HepG2 (cell line): Measurements from ENCODE around the gene PRR30. TPM values are rescaled to one million over a fixed set of nuclear protein-coding genes. Genes with fewer than 3 reads are reported as not detected.

Experiments used
- ARID2 ChIP-seq: sonication (generic); formaldehyde crosslinking; IDR thresholded peaks from 2 replicates; pipeline ENCODE4 v1.8.1; 2022; ENCODE audit warnings: mild to moderate bottlenecking, missing genetic modification reagents, borderline replicate concordance
- ATF4 ChIP-seq, 2 experiments: fragments of 450-650 bp in 1 of 2; sonication (generic) in 1 of 2; formaldehyde crosslinking; IDR thresholded peaks; 2 replicates each; pipeline versions ENCODE4 v1.5.0 to v1.8.0; 2020 to 2022; ENCODE audit warnings: mild to moderate bottlenecking in 1 of 2, missing genetic modification reagents in 1 of 2
- CC2D1A ChIP-seq: sonication (generic); formaldehyde crosslinking; IDR thresholded peaks from 2 replicates; pipeline ENCODE4 v1.8.1; 2023; ENCODE audit warnings: mild to moderate bottlenecking, missing genetic modification reagents
- CEBPB ChIP-seq: IDR thresholded peaks from 2 replicates; pipeline ENCODE4 v1.6.1; 2011; ENCODE audit warnings: low read depth, low read length, improper control_type of control experiment, borderline replicate concordance
- CENPT ChIP-seq: sonication (generic); formaldehyde crosslinking; IDR thresholded peaks from 2 replicates; pipeline ENCODE4 v1.8.0; 2022; ENCODE audit warnings: low read depth, mild to moderate bottlenecking, moderate library complexity, missing genetic modification reagents
- GMEB1 ChIP-seq: sonication (generic); formaldehyde crosslinking; IDR thresholded peaks from 2 replicates; pipeline ENCODE4 v1.5.1; 2020; ENCODE audit warnings: missing genetic modification reagents, mild to moderate bottlenecking, borderline replicate concordance
- GZF1 ChIP-seq: sonication (generic); formaldehyde crosslinking; IDR thresholded peaks from 2 replicates; pipeline ENCODE4 v1.5.1; 2020; ENCODE audit warnings: mild to moderate bottlenecking, missing genetic modification reagents
- HIC2 ChIP-seq: sonication (generic); formaldehyde crosslinking; IDR thresholded peaks from 2 replicates; pipeline ENCODE4 v1.9.0; 2022; ENCODE audit warnings: low read depth, missing genetic modification reagents
- HNF1B ChIP-seq: sonication (generic); formaldehyde crosslinking; IDR thresholded peaks from 2 replicates; pipeline ENCODE4 v1.5.1; 2020; ENCODE audit warnings: mild to moderate bottlenecking, moderate library complexity, missing genetic modification reagents
- HNF4G ChIP-seq, 2 experiments: sonication (generic) in 1 of 2; formaldehyde crosslinking in 1 of 2; IDR thresholded peaks; 2 replicates each; pipeline versions ENCODE4 v1.4.0 to v1.6.1; 2011 to 2020; ENCODE audit warnings: borderline replicate concordance in 2 of 2, low read depth in 2 of 2, mild to moderate bottlenecking in 2 of 2, low read length in 1 of 2, missing genetic modification reagents in 1 of 2, moderate library complexity in 1 of 2
- MBD4 ChIP-seq: IDR thresholded peaks from 2 replicates; pipeline ENCODE4 v1.6.1; 2012; ENCODE audit warnings: low read length, inconsistent platforms, borderline replicate concordance
- MTF2 ChIP-seq: sonication (generic); formaldehyde crosslinking; IDR thresholded peaks from 2 replicates; pipeline ENCODE4 v1.5.0; 2020; ENCODE audit warnings: missing genetic modification reagents, borderline replicate concordance
- RORA ChIP-seq: sonication (generic); formaldehyde crosslinking; IDR thresholded peaks from 2 replicates; pipeline ENCODE4 v1.5.0; 2020; ENCODE audit warnings: mild to moderate bottlenecking, missing genetic modification reagents, moderate library complexity
- YEATS2 ChIP-seq: sonication (generic); formaldehyde crosslinking; IDR thresholded peaks from 2 replicates; pipeline ENCODE4 v1.4.0; 2020; ENCODE audit warnings: missing genetic modification reagents, borderline replicate concordance
- ZFP90 ChIP-seq: sonication (generic); formaldehyde crosslinking; IDR thresholded peaks from 2 replicates; pipeline ENCODE4 v1.8.0; 2022; ENCODE audit warnings: missing genetic modification reagents, mild to moderate bottlenecking, inconsistent platforms, borderline replicate concordance
- ZFX ChIP-seq: sonication (generic); formaldehyde crosslinking; IDR thresholded peaks from 2 replicates; pipeline ENCODE4 v1.4.0; 2020; ENCODE audit warnings: mild to moderate bottlenecking, low read depth, missing genetic modification reagents, moderate library complexity
- ZNF34 ChIP-seq: sonication (generic); formaldehyde crosslinking; IDR thresholded peaks from 2 replicates; pipeline ENCODE4 v1.4.0; 2020; ENCODE audit warnings: mild to moderate bottlenecking, missing genetic modification reagents, borderline replicate concordance
- ZNF501 ChIP-seq: sonication (generic); formaldehyde crosslinking; IDR thresholded peaks from 2 replicates; pipeline ENCODE4 v1.5.1; 2020; ENCODE audit warnings: mild to moderate bottlenecking, moderate library complexity, missing genetic modification reagents
- ZNF510 ChIP-seq: sonication (generic); formaldehyde crosslinking; IDR thresholded peaks from 2 replicates; pipeline ENCODE4 v1.4.0; 2020; ENCODE audit warnings: low read depth, mild to moderate bottlenecking, missing genetic modification reagents
- ZNF607 ChIP-seq: sonication (generic); formaldehyde crosslinking; IDR thresholded peaks from 2 replicates; pipeline ENCODE4 v1.5.1; 2020; ENCODE audit warnings: missing genetic modification reagents, mild to moderate bottlenecking, borderline replicate concordance
- ZNF781 ChIP-seq: sonication (generic); formaldehyde crosslinking; IDR thresholded peaks from 2 replicates; pipeline ENCODE4 v1.5.1; 2020; ENCODE audit warnings: borderline replicate concordance, mild to moderate bottlenecking, missing genetic modification reagents; ENCODE audit errors: not compliant biosample characterization
- ZNF788 ChIP-seq: sonication (generic); formaldehyde crosslinking; IDR thresholded peaks from 2 replicates; pipeline ENCODE4 v1.5.0; 2020; ENCODE audit warnings: mild to moderate bottlenecking, missing genetic modification reagents, borderline replicate concordance
- polyA plus RNA-seq, 8 experiments: library from polyadenylated mRNA; depleted of rRNA in 3 of 8; stranded (reverse) in 7 of 8; unstranded in 1 of 8; fragments of >200 nt; fragmentation: Illumina TruSeq in 4 of 8; extraction: Trizol in 4 of 8; gene quantifications; 2 replicates each; pipeline versions ENCODE4 v1.2.1 to v1.2.3, GENCODE V29; 2011 to 2016; ENCODE audit warnings: low read depth in 4 of 8, missing spikeins in 1 of 8, mixed read lengths in 1 of 8; ENCODE audit not compliant: insufficient read depth in 1 of 8
- total RNA-seq, 5 experiments: library from RNA; depleted of rRNA; stranded (reverse); fragments of >200 nt; fragmentation: Illumina TruSeq; extraction: Trizol; gene quantifications; 2 replicates each; pipeline ENCODE4 v1.2.3, GENCODE V29; 2016; ENCODE audit warnings: low read depth in 1 of 5

The PRR30 gene
- total and polyA plus RNA-seq, 2 of the 13 experiments (the other 11 are each of a cell fraction or from before 2014, with no cell fraction given) = not detected

- TF ChIP-seq HIC2 (CRISPR knock-in tag) (no peak), ZNF788 (CRISPR knock-in tag) (peak; percentile 22; the same call in 1 of the 2 replicates), MTF2 (CRISPR knock-in tag) (no peak), CENPT (CRISPR knock-in tag) (no peak), CEBPB (peak; percentile 93), CC2D1A (CRISPR knock-in tag) (peak; percentile 19; the same call in 1 of the 2 replicates), ATF4 (CRISPR knock-in tag; IDR thresholded peaks at IDR 0.05) (0 out of 4 replicates have a peak, but pooled peaks of 1 of the 2 experiments have one; percentile 25), ARID2 (CRISPR knock-in tag) (0 out of 2 replicates have a peak, but pooled peaks have one; percentile 31), GZF1 (CRISPR knock-in tag) (0 out of 2 replicates have a peak, but pooled peaks have one; percentile 68), HNF1B (CRISPR knock-in tag) (0 out of 2 replicates have a peak, but pooled peaks have one; percentile 54), YEATS2 (CRISPR knock-in tag) (no peak), ZFX (CRISPR knock-in tag) (peak; percentile 71), GMEB1 (CRISPR knock-in tag) (no peak), HNF4G (IDR thresholded peaks at IDR 0.05; ENCODE audit: borderline replicate concordance, low read depth, low read length) (no peak), HNF4G (CRISPR knock-in tag; IDR thresholded peaks at IDR 0.05; ENCODE audit: borderline replicate concordance, low read depth) (no peak), RORA (CRISPR knock-in tag) (no peak), ZNF501 (CRISPR knock-in tag) (0 out of 2 replicates have a peak, but pooled peaks have one; percentile 32), MBD4 (no peak), ZNF510 (no peak), ZFP90 (no peak), ZNF781 (CRISPR knock-in tag) (no peak), ZNF34 (CRISPR knock-in tag) (no peak), ZNF607 (CRISPR knock-in tag) (peak; percentile 57; the same call in 1 of the 2 replicates)
Observed at GRCh38 chr2:27185331-27186026, 46.3 kb upstream of the PRR30 start (continued).
